Activated CD4-positive, alpha-beta T cell treated with anti-CD3 and anti-CD28 coated beads for 24 hours (primary cell): ENCODE data around the gene CDH23.
A peak's percentile ranks its signal among the peaks of the same experiment; 100 is the strongest.

ENCODE experiments used
- DNase-seq, 2 donors: peaks; one replicate each; pipeline ENCODE4 v3.0.0-alpha.2; 2020; ENCODE audit warnings: low read depth in 2 of 2

The CDH23 gene

GRCh38 chr10:71604324-71605018, 207.8 kb downstream of the CDH23 start:
- DNase-seq: no peak

GRCh38 chr10:71605263-71605962, 208.7 kb downstream of the CDH23 start:
- no peak for DNase-seq

GRCh38 chr10:71606257-71607081, 209.7 kb downstream of the CDH23 start:
- DNase-seq: no peak

GRCh38 chr10:71607082-71607443, 210.3 kb downstream of the CDH23 start:
- no peak for DNase-seq

DNA sequence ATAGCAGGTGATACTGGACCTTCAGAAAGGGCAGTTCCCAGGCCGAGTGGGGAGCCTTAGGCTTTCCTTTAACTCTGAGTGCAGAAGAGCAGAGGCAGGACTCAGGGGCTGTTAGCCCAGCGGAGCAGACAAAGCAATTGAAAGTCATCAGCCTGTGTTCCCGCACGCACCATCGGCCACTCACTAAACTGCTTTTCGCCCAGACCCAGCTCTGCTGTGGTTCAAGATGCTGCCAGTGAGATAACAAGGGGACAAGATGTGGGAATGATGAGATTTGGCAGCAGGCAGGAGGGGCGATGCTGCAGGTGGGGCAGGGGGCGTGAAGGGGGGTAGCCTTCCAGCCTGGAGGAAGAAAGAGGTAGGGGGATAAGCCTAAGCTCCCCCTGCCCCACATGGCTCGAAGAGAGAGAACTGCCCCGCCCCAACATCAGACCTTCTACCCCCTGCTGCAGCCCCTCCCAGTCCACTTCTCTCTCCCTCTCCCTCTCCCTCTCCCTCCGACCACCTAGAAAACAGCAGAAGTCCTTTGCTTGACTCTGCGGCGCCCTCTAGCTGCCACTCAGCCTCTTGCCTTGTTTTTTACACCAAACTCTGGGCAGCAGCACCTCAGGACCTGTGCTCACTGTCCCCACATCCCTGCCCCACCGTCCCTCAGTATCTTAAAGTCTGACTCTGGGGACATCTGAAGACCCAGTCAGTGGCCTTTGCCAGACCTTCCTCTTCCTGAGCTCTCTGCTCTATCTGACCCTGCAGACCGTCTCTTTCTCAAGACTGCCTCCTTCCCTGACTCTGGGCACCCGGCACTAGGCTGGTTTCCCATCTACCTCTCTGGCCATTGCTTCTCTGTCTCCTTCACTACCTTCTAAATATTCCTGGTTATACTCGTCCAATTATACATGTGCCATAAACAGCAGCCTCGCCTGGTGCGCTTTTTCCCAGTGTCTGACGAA, 212.4 kb downstream of the CDH23 start:
- DNase-seq: peak; percentile 46 to 67

- DNase-seq: no peak
Observed at GRCh38 chr10:71610651-71611050, 213.9 kb downstream of the CDH23 start.

GRCh38 chr10:71611131-71611530, 214.4 kb downstream of the CDH23 start:
- DNase-seq: no peak

DNA sequence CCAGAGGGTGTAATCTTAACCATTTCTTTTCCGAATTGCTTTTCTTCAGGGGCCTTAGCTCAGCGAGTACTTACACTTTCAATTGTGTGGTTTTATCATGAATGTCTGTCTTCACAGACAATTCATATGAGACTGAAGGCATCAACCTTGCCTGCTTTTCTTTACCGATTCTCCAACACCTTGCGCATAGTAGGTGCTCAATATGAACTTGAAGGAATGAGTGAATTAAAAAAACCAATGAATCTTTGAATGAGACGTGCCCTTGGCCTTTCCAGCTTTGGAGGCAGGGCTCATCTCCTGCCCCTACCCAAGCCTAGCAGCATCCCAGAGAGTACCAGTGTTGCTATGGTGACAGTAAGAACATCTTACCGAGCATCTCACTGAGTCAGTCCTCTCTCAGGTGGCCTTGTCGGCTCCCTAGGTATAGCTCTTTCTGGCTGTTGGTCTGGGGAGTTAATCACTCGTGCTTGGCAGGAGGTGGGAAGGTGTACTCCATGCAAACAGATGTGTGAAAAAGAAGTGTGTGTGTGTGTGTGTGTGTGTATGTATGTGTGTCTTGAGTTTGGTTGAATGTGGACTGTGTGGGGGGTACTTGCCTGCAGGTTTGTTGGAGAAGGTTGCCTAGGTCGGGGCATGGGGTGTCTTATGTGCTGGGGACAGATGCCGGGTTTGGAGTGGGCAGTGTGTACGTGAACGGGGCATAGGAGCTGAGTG, 215.1 kb downstream of the CDH23 start:
- no peak for DNase-seq

- DNase-seq: no peak
Observed at GRCh38 chr10:71613261-71613777, 216.6 kb downstream of the CDH23 start.

DNA sequence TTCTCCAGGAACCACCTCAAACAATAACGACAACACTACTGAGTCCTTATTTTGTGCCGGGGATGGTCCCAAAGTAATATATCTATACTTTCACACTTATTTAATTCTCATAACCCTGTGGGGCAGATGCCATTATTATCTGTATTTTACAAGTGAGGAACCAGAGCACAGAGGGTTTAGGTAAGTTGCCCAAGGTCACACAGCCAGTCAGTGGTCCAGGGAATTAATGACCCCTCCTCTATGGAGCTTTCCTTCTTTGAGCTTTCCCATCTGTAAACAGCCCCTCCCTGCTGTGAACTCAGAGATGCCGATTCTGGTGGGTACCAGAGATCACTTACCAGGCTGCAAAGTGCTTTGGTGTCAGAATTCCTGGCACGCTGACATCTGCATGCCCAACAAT, 217.2 kb downstream of the CDH23 start:
- DNase-seq: no peak

DNA sequence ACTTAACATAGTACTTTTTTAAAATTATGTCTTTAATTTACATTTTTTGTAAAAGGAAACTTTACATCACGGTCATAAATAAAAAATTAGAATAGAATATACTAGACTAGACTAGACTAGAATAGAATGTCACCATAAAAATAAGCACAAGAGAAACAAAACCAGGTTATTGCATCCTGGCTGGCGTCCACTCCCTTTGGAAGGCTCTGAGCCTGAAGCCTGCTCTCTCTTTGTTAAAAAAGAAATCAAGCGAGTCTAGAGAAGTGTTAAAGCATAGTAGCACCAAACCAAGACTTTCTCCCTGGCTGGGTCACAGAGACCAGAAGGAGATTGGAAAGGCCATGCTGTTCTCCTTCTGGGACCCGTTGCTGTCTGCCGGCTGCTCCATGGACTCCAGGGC, 218.2 kb downstream of the CDH23 start:
- DNase-seq: no peak

GRCh38 chr10:71615538-71616329, 219.0 kb downstream of the CDH23 start:
- no peak for DNase-seq

DNA sequence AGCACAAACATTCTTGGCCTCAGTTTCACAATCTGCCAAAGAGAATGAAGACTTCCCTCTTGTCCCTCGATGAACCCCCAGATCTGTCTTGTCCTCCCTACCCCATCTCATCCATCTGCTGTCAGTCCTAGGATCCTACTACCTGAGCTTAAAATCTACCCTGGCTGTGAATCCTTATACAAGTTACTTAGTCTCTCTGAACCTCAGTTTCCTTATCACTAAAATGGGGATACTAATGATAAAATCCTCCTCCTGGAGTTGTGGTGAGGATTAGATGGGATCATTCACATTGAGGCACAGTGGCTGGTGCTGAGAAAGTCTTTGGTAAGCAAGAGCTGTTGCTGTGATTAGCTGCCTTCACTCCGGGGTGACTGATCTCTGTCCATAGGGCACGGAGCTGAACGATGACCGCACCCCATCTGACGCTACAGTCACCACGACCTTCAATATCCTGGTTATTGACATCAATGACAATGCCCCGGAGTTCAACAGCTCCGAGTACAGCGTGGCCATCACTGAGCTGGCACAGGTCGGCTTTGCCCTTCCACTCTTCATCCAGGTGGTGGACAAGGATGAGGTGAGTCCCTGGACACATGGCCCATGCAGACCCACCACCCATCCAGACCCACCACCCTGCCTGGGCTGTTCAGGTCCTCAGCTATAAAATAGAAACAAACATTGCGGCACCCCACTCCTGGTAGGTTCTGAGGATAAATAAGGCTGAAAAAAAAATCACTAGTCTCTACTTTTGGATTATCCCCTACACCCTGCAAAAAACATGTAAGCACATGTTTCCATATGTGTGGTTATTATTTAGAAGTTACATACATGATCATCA, 220.3 kb downstream of the CDH23 start:
- DNase-seq: no peak

DNA sequence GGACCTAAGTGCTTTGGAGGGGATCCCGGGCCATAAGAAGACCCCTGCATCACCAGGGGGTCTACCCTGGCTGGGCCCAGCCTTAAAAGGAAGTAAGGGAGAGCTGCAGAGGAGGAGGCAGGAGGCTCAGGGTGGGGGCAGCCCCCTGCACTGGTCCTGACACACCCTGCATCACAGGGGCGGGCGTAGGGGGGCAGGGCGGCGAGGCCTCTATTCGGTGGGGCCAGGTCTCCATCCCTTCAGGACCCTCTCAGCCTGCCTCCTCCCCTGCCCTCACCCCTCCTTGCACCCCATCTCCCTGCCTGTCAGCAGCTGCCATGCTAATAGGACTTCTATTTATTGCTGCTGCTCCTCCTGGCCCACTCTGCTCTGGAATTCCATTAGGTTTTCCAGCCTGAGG, 221.5 kb downstream of the CDH23 start:
- no peak for DNase-seq

DNA sequence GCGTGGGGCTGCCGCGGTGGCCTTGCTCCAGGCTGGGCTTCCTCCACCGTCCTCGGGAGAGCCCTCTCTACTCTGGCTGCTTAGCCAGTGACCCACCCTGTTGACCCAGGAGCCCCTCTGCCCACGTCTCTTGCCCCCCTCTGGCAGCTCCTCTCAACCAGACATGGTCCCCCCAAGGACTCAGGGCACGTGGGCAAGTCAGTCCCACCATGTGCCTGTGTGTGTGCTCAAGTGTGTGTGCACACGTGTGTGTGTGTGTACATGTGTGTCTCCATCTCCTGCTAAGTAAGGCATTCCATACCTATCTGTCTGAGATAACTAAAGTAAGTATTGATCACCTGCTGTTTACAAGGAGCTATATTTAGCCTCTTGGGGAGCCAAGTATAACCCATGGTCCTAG, 221.9 kb downstream of the CDH23 start:
- DNase-seq: no peak

DNA sequence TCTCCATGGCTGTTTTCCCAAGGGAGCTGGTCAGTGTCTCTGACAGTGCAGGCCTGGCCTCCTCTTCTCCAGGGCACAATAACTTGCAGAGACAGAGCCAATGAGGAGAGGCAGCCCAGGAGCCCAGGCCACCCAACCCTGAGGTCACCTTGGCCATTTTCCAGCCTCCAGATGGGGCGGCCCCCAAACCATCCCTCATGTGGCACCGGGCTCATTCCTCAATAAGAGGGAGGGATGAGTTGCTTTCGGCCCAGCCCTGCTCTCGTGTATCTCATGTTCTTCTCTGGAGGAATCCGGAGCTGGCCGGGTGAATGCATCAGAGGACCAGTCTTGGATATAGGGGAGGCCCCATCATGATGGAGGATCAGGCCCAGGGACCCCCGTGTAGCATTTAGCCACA, 223.9 kb downstream of the CDH23 start:
- no peak for DNase-seq

GRCh38 chr10:71621231-71622153, 224.8 kb downstream of the CDH23 start:
- no peak for DNase-seq

DNA sequence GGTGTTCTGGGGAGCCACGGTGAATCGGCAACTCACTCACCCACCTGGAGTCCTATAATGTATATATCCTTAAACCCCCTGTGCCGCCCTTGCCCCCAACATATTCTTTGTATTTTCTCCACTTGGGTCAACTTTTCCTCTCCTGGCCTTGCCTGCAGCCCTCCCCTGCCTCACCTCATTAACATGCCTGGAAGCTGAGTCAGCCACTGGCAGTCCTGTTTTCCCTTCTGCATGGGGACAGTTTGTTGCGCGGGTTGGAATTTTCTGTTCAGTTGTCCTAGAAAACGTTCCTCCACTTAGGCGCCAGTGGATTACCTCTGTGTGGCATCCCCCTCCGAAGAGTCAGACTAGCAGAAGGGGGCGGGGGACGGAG, 225.4 kb downstream of the CDH23 start:
- no peak for DNase-seq
